Stimulated activated CD4-positive, alpha-beta T cell treated with anti-CD3 and anti-CD28 coated beads, Interleukin-1b, Interleukin-23, amount 100 ng/mL, for 1 hour (primary cell): ENCODE measurements around the gene USH2A.

ENCODE experiments used
- DNase-seq, 2 donors: peaks; one replicate each; pipeline ENCODE4 v3.0.0-alpha.2; 2020; ENCODE audit warnings: low read depth in 2 of 2

Gene USH2A

GRCh38 chr1:215599418-215600074 lies 823.7 kb downstream of the USH2A start:
- no peak for DNase-seq

GRCh38 chr1:215597961-215598360 lies 825.3 kb downstream of the USH2A start:
- no peak for DNase-seq

- DNase-seq, result no peak
Measured at GRCh38 chr1:215595231-215595630, 828.0 kb downstream of the USH2A start.

- no peak for DNase-seq
Measured at GRCh38 chr1:215594640-215595039, 828.6 kb downstream of the USH2A start.

GRCh38 chr1:215590779-215591491 lies 832.3 kb downstream of the USH2A start:
- DNase-seq, result no peak

GRCh38 chr1:215589650-215590435 lies 833.4 kb downstream of the USH2A start:
- no peak for DNase-seq

GRCh38 chr1:215584389-215584788 lies 838.9 kb downstream of the USH2A start:
- no peak for DNase-seq

GRCh38 chr1:215583185-215583749 lies 840.0 kb downstream of the USH2A start:
- DNase-seq, result no peak

- DNase-seq, result no peak
Measured at GRCh38 chr1:215581896-215582295, 841.4 kb downstream of the USH2A start.
